Stimulated activated CD8-positive, alpha-beta memory T cell treated with anti-CD3 and anti-CD28 coated beads, Interleukin-12 subunit alpha, Interleukin-12 subunit beta, amount 100 ng/mL, for 4 hours (primary cell): ENCODE measurements around the gene ANKZF1.

Source experiments
- DNase-seq: peaks from one replicate; pipeline ENCODE4 v3.0.0-alpha.2; 2020; ENCODE audit warnings: low read depth

ANKZF1 gene

GRCh38 chr2:219228041-219228910 is 1.3 kb upstream of the ANKZF1 start:
- no peak for DNase-seq

- DNase-seq, result no peak
These were observed 698 bp upstream of the ANKZF1 start for GRCh38 chr2:219228911-219229304.

DNA sequence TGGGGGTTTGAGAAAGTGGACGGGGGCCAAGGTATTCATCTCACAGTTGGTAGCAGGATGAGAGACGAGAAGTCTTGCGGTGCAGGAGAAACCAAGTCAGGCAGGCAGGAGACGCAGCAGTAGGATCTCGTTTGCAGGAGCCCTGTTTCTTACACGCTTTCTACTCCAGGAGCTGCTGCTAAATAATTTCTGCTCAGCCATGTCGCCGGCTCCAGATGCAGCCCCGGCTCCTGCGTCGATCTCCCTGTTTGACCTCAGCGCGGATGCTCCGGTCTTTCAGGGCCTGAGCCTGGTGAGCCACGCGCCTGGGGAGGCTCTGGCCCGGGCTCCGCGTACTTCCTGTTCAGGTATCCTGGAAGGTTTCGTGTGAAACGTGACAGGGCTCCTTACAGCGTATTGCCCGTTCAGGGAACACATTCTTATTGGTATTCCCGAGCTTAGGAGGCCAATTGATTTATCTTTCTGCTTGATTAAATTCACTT is 494 bp downstream of the ANKZF1 start:
- DNase-seq, result no peak

- no peak for DNase-seq
These were observed 4.7 kb downstream of the ANKZF1 start for GRCh38 chr2:219234331-219234730.

- DNase-seq, result no peak
These were observed 13.7 kb downstream of the ANKZF1 start for GRCh38 chr2:219243291-219243761.

GRCh38 chr2:219244789-219245147 is 15.2 kb downstream of the ANKZF1 start:
- DNase-seq, result no peak

DNA sequence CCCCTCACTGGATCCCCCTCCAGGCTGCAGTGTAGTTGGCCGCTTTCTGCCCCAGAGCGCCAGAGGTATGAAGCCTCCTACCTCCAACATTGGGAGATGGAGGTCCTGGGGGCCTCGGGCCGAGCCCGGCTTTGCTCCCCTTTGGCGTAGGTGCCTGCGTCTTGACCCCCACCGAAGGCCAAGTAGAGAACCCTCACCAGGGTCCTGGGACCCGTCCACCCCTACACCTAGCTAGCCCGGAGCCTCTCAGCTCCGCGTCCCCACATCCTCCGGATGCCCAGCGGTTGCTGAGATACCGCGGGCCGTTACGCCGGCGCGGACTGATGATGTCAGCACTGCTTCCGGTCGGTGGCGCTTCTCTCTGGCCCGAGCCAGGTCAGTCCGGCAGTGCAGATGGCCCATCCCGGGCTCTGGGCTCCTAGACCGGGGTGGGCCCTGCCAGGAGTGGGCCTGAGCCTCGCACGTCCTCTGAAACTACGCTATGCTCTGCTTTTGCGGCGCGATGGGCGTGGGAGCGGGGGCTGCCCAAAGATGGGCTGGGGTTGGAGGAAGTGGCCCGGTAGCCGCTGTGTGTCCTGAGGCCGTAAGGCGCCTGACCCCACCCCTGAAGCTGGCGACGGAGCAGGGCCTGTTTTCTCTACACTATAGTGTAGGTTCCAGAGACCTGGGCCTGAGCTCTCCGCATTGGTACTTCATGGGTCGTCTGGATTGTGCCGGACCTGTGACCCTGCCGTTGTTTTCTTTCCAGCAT is 15.7 kb downstream of the ANKZF1 start, which contains the start of the genes GLB1L and STK16:
GLB1L (minus strand) TSS at position 297 of the 751 bp plus-strand sequence. CDS start 1,871 bp downstream, outside the sequence.
STK16 (plus strand) TSS at position 332 of the 751 bp plus-strand sequence. CDS start 521 bp downstream, outside the sequence.
- DNase-seq, result peak; percentile 84

GRCh38 chr2:219245899-219246230 is 16.3 kb downstream of the ANKZF1 start:
- no peak for DNase-seq

DNA sequence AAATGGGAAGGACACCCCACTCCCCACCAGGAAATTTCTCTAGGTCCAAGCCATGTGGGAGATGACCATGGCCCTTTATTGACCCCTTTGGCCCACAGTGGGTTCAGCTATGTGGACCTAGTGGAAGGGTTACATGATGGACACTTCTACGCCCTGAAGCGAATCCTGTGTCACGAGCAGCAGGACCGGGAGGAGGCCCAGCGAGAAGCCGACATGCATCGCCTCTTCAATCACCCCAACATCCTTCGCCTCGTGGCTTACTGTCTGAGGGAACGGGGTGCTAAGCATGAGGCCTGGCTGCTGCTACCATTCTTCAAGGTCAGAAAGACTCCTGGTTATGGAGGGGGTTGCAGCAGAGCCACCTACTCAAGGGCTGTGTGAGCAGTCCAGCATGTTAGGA is 17.0 kb downstream of the ANKZF1 start:
- no peak for DNase-seq

- DNase-seq, result peak; percentile 56
These were observed 18.4 kb downstream of the ANKZF1 start for GRCh38 chr2:219247678-219248642.

DNA sequence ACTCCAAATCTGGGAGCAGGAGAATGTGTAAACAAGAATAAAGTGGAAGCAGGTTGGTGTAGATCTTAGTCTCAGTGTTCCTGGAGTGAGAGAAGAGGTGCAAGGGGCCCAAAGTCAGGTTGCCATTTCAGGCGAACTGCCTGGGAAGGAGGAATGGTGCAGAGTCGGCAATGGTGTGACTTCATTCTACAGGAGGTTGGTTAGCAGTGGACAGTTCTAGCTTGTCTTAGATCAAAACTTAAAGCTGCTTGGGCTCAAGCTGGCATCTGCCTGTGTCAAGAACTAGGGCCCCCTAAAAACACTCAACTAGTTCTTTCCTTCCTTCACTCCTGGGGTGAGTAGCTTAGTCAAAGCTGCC is 19.2 kb downstream of the ANKZF1 start:
- DNase-seq, result no peak

- no peak for DNase-seq
These were observed 19.8 kb downstream of the ANKZF1 start for GRCh38 chr2:219249203-219249980.

DNA sequence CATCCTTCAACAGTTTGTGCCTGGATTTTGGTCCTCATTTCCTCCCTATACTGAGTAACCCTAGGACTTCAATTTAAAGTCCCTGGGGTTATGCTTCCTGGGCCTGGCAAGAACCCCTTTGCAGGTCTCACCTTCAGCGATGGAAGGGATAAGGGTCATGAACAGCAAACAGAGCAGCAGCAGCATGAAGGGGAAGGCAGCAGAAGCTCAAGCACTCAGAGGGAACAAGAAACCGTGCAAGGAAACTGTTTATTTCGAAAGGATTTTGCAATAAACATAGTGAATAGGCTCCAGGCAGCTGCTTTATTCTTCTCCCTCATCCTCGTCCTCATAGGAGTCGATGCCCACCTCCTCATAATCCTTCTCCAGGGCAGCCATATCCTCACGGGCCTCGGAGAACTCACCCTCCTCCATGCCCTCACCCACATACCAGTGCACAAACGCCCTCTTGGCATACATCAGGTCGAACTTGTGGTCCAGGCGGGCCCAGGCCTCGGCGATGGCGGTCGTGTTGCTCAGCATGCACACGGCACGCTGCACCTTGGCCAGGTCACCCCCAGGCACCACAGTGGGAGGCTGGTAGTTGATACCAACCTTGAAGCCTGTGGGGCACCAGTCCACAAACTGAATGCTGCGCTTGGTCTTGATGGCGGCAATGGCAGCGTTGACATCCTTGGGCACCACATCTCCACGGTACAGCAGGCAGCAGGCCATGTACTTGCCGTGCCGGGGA is 20.6 kb downstream of the ANKZF1 start:
- no peak for DNase-seq

- DNase-seq, result no peak
These were observed 22.1 kb downstream of the ANKZF1 start for GRCh38 chr2:219251656-219252055.

- DNase-seq, result no peak
These were observed 22.5 kb downstream of the ANKZF1 start for GRCh38 chr2:219252084-219252483.

- no peak for DNase-seq
These were observed 22.9 kb downstream of the ANKZF1 start for GRCh38 chr2:219252570-219252899.

DNA sequence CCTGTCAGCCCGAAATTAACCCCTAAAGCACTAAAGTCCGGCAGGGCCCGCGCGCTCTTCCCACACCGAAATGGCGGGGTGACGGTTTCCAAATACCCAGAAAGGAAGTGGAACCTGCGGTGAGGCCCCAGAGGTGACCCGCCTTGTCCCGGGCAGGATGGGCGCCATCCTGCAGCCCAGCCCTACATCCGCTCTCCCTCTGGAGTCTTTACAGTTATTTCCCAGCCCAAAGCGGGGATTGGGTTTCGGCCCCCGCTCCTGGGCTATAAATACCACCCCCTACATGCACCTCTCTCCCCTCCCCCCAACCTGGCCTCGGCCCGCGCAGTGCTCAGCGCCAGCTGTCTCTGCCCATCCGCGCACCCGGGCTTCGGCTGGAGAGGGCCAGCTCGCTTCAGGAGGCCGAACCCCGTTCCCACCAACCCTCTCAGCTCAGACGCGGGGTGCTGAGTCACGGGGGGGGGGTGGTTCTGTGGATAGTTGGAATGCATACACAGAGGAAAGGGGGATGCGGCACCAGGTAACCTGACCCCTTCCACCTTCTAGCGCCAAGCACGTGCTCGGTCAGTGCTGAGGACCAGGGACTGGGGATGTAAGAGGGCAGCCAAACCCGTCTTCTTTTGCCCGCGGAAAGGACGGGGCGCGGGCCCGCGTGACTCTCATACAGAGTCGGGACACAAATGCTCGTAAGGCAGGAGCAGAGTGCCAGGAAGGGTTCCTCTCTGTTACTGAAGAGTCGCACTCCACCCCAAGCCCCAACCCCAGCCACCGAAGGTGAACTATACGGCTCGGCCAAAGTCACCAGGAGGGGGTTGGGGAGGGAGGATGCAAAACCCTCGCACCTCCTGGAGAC is 23.5 kb downstream of the ANKZF1 start, which contains the start of gene TUBA4B:
TUBA4B (plus strand) TSS at position 344 of the 853 bp plus-strand sequence; CDS start at position 509, 165 bp downstream.
- no peak for DNase-seq

GRCh38 chr2:219253753-219254589 is 24.4 kb downstream of the ANKZF1 start, which contains the start of gene TUBA4A:
Gene TUBA4A, minus strand, starts transcription at chr2:219253918. Its CDS starts 60 bp downstream, at chr2:219253858.
- peak; percentile 86 for DNase-seq
